Right hindlimb (tissue), 1 donor: Measurements from ENCODE around the gene ROR1.
"Not testable (repeated sequence)": the region's sequence is repeated elsewhere in the genome, so short reads cannot be mapped to it uniquely, and the experiment has no call there.

Experiments
- DNase-seq: peaks from one replicate; pipeline ENCODE4 v3.0.0-alpha.2; 2018

Gene ROR1

DNA sequence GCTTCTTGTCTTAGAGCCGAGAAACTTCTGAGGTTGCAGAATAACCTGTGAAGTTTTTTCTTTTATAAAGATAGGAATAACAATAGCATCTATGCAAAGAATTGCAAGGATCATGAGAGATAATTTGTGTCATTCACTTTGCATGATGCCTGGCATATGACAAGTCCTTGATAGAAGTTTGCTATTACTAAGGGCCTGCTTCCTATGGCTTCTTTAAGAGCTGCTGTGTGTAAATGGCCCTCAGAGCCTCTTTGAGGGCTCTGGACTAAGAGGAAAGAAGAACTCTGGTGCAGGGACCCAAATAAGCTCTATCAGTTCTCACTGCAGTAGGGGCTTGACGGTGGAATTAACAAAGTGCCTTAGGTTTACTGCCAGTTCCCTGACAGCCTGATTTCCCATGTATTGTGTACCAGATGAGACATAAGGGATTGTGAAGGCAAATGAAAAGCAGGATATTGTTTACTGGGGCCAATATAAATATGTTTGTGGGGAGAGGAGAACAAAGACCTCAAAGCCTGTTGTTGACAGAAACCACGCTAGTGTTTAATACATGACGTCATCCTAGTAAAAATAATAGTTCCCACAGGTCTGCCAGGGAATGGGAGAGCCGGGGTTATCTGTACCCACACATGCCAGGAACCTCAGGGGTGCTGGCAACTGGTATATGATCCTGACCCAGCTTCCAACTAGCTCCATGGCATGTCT lies 298.4 kb downstream of the ROR1 start:
- no peak for DNase-seq

DNA sequence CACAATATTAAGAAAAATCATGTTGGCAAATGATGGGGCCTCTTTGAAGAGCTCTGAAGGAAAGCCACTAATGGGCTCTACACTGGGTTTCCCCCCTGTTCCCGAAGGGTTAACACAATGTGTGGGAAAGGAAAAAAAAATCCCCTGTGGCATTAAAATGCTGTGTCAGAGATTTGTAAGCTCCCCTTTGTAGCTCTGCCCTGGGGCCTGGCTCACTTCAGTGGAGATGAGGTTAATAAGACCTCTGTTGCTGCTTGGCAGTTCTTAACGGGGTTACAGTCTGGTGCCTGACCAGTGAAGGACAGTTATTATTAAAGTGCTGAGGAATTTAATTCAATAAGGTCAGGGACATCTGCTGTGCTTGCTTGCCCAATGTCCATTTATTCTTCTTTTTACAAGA lies 299.9 kb downstream of the ROR1 start:
- DNase-seq, result no peak

DNA sequence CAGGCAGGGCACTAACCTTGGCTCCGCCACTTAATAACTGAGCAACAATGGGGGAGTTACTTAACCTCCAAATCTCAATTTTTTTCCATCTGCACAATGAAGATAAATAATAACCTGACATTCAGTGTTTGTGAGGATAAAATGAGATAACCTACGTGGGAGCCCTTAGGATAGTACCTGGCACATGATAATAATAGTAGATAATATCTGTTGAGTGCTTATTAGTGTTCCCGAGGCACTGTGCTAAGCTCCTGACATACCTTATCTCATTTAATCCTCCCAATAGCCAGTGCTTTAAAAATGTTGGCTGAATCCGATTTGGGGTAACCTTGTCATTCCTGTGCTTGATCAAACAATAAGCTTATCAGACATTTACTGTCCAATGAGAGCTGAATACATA lies 300.9 kb downstream of the ROR1 start:
- no peak for DNase-seq

DNA sequence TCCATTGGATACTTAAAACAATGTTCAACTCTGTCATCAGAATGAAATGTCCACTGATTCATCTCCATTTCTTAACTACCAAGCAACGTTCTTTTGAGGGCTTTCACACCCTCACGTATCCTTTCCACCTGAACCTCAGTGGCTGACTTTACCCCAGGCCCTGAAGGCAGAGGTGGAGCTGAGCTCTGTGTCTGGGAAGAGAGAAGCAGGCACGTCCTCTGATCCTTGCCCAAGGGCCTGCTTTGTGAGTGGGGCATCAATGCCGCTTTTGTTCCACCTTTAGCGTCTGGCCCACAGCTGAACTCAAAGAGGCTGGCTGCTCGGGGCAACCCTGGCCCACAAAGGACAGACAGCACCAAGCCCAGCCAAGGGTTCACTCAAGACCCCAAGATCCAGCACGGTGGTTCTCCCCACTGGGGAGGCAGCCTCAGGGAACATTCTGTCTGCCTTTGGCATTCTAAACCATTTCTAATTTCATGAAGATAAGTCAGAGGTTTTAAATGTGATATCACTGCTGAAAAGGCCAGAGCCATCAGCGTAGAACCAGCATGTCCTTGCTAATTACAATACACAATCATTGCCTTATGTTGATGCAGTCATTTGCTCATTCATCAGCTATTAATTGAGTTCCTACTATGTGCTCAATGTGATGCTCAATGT lies 303.6 kb downstream of the ROR1 start:
- no peak for DNase-seq

DNA sequence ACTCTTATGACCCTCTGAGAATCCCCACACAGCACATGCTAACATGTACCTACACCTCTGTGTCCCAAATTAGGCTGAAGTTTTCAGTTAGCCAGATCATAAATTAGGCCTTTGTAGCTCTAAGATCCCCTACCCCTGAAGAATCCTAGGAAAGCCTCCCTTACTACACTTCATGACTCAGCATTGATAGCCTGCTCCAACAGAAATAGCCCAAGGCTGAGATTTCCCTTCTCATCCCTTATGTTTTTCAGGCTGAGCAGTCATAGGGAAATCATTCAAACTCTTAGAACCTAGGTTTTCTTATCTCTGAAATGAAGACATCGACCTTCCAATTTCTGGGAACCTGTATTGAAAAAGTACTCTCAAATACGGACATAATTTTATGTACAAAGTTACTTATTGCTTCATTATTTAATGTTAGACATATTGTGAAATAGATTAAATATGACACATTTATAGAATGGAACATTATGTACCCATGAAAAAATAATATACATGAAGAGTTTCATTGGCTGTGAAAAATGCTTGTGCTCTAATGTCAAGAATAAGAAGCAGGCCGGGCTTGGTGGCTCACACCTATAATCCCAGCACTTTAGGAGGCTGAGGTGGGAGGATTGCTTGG lies 307.2 kb downstream of the ROR1 start:
- no peak for DNase-seq

DNA sequence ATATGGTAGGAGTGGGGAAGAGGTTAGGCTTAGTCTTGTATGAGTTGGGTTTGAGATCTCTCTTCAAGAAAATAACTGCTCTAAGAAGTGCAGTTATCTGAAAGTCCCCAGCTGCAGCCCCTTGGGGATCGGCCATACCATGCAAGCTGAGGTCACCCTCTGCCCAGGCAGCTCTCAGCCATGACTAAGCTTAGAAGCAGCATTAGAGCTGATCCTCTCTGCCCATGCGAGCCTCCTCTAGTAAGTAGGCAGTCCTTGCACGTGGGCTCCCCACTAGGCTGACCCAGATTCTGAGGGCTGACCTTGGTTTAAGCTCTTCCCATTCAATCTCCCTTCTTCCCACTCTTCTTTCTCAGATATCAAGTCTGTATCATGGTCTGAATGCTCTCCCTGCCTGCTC lies 308.6 kb downstream of the ROR1 start:
- no peak for DNase-seq

DNA sequence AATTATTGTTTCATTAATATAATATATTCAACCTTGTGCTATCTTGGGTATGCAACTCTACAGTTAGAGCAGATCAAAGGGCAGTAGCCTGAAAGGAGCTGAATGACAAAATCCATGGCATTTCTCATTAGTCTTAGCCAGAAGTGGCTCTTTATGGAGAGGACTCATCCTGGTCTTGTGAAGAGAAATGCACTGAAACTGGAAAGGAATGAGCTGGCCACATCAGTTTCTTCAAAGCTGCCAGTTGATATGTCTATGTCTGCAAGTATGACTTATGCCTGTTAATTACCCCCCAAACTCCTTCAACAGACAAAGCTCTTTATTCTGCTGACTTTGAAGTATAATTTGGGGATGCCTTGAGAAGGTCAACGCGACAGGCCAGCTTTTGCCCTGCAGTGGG lies 310.6 kb downstream of the ROR1 start:
- DNase-seq, result no peak

DNA sequence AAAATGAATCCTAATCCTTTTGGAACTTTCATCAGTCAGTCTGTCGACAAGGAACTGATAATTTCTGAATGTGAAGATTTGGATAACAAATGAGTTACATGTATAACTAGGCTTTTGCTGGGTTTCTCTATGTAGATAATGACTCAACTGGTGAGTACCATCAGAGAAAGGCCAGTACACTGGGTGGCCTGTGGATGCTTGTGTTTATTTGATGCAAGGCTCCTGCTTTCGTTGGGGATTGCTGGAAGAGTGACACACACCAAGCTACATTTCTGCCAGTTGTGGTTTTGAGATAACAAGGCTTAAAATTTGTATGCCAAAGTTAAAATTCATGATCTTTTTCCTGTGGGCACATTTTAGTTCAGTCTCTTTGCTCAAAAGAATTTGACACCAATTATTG lies 314.0 kb downstream of the ROR1 start:
- DNase-seq, result no peak

DNA sequence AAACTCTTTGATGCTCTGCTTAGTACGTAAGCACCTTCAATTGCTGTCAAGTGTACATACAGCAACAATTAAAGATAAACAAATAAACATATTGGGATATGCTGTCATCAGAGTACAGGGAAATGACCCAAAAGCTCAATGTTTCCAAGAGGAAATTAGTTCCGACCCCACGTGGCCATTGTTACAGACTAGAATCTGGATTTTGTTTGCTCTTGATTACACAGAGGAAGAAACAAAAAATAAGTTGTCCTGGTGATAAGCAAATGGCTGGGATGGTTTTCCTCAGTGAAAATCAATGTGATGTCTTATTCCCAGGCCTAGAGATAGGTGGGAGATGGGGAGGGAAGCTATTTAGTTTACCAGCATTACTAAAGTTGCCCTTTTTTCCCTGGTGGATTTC lies 316.6 kb downstream of the ROR1 start:
- no peak for DNase-seq

DNA sequence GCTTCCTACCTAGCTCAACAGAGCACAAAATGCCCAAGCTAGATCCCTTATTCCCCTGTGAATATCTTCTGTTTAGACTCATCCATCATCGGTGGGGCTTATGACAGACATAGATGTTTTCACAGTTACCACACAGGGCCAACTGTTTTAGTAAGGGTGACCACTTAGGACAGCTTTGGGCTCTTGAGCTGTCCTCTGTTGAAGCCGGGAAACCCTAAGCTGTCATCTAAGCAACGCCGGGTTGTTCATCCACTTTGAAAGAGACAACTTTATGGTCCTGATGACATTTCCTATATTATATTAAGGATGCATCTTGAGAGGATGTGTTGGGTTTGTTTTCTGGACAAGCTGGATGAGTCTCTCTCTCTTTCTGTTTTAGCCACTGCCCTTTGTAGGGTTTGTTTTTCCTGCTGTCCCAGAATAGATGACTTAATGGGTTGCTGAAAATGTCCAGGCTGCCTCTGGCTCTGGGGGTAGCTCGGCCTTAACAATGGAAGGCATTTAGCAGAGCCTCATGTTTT lies 319.1 kb downstream of the ROR1 start:
- DNase-seq, result no peak

DNA sequence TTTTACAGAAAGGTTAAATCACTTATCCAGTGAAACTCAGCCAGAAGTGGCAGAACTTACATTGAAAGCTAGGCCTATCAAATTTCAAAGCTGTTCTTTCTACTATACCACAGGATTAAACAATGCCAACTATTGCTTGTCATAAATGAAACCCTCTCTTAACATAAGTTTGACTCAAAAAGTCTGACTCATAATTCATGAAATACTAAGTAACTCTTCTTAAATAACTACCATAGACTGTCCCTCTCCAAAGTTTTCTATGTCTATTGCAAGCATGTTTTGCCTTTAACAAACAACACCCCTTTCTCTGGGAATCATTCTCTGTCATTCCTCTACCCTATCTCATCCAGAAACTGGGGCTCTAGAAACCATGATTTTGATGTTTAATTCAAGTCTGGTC lies 320.1 kb downstream of the ROR1 start:
- DNase-seq, result no peak

DNA sequence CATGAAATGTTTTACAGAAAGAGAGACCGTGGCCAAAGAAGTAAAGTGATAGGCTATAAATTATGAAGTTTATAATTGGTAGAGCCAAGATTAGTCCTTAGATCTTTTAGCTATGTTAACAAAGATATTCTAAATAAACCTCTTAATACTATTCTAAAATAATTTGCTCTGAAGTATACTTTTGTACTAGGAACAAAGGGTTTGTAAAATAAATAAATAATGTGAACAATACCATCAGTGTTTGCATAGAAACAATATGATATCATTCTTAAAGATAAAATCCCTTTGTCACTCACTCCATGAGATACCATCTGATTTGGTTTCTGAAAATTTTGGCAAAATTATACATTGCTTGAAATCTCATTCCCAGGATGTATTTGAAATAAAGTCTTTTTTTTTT lies 322.0 kb downstream of the ROR1 start:
- no peak for DNase-seq

DNA sequence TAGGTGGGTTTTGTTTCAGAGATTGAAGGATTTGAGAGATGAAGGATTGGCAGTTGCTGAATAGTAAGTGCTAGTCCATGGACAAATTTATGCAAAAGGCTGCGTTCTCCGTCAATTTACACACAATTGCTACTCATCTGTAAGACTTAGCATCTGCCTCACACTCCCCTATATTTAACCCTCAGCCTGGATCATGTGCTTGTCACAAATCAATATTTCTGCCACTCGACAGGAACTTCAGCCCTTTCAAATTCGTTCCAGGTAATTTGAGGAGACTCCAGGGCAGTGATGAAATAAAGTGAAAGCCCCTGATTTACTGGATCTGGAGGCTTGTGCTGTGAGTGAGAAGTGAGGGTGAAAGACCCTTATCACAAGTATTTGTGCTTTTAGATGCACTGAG lies 324.0 kb downstream of the ROR1 start:
- no peak for DNase-seq

DNA sequence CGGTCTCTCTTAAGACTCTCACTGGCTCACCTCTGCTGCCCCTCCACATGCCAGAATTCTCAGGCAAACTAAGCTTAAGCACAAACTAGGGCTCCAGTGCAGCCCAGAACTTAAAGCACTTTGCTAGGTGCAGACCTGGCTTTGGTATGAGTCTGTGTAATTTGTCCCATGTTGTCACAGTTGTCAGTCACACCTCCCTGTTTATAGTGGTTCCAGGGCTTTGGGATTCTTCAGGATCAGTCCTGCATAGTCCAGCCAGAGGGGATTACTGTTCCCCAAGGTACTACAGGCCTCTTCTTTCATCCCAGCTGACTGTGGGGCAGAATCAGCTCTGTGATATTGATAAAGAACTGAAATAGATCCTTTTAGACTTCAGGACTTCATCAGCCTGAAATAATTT lies 324.6 kb downstream of the ROR1 start:
- DNase-seq, result no peak

DNA sequence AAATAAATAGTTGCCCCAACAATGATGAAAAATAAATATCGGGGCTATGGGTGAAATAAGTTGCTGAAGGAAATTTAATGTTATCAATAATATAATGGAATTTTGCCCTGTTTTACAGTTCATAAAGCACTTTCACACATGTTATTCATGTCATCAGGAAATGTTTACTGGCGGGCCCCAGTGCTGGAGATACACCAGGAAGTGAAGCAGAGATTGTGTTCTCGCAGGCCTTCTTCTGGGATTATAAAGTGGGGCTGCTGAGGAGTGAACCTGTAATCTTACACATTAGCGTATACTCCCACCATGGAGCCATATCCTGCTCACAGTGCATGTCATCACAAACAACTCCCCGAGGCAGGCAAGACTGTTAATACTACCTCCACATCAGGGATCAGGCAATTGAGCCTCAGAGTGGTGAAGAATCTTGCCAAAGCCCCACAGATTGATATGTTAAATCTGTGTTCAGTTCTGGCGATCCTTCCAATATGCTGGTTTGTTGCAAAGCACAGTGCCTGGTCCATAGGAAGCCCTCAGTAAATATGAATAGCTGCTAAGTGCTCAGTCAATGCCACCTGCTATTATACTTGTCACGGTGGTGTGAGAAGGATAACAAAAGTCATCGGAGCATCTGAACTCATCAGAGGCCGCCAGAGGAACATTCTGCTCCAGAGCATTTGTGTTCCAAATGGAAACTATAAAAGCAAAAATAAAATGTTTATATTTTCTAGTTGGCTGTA lies 325.2 kb downstream of the ROR1 start:
- peak; percentile 26 for DNase-seq

DNA sequence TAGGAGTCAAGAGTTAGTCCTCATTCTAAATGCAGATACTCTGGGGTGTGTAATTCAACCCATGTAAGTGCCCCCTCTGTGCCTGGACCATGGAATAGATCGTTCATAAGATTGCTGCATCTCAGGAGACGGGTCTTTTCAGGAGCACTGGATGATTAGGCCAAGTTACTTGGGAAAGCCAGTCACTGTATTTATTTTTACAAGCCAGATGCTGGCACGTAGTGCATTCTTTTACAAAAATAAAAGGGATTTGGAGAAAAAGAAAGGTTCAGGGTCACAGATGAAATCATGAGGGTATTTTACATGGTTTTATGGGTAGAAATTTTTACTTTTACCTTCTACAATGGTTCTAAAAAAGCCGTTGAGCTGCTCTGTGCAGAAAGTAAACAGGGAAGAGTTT lies 327.0 kb downstream of the ROR1 start:
- DNase-seq, result no peak

DNA sequence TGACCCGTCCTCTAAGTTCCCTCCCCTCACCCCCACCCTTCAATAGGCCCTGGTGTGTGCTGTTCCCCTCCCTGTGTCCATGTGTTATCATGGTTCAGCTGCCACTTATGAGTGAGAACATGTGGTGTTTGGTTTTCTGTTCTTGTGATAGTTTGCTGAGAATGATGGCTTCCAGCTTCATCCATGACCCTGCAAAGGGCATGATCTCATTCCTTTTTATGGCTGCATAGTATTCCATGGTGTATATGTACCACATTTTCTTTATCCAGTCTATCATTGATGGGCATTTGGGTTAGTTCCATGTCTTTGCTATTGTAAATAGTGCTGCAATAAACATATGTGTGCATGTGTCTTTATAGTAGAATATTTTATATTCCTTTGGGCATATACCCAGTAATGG lies 330.8 kb downstream of the ROR1 start:
- not testable (repeated sequence) for DNase-seq

DNA sequence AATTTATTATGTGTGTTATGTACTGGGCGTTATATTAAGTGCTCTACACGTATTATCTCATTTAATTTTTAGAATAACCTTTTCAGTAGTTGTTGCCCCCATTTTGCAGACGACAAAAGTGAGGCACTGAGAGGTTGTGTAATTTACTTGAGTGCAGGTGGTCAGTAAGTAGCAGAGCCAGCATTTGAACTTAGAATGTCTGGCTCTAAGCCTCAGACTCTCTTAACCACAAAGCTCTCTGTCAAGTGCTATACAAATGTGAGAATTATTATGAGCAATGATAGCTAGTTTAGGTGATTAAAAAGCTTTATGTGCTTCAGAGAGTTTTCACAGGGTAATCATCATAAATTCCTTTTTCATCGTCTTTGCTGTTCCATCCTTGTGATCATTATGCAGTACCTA lies 333.3 kb downstream of the ROR1 start:
- no peak for DNase-seq

DNA sequence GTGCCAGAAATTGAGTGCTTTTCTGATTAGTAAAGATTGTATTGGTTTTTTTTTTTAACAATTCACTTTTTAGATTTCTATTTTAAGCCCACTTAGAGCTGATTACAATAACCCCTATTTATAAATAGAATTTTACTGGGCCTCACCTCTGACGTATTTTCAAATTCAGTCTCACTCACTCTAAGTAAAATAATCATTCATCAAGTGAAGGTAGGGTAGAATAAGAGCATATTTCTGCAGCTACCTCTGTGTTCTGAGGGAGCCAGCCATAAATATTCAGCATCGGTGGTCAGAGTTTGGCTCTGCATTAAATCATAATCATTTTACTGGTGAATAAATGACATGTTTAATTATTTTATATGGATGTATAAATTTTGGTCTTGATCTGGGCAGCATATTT lies 333.8 kb downstream of the ROR1 start:
- no peak for DNase-seq

DNA sequence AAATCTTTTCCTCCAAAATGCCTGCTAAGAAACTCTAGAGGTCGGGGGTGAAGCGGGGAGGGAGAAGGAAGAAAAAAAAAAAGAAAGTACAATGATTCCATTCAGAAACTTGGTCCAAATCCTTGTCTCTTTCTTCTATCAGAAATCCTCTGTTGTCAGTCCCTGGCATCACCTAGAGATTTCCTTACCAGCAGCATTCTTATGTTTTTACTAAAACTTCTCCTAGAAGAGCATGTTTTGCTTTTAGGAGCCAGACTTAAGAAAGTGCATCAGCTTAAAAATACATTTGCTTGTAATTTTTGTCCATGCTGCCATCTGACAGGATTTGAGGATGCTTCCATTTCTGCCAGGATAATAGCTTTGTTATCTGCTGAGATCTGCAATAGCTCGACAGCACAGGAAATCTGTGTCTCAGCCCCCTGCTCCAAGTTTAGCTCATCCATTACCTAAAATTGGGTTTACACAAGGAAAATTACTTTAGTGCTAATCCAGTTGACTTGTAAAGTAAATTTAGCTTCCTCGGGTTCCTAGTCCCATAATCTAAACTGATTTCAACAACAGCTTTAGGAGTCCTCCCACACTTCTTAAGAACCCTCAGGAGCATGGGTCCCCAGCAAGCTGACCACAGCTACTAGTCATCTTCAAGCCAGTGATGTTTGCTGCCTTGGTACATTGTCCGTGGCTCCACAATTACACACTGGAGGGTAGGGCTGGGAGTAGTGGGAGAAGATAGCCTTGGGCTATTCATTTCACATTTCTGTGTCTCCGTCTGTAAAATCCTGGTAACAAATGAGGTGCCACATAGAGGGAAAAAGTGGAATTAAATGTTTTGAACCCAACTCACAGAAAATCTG lies 337.3 kb downstream of the ROR1 start:
- no peak for DNase-seq

DNA sequence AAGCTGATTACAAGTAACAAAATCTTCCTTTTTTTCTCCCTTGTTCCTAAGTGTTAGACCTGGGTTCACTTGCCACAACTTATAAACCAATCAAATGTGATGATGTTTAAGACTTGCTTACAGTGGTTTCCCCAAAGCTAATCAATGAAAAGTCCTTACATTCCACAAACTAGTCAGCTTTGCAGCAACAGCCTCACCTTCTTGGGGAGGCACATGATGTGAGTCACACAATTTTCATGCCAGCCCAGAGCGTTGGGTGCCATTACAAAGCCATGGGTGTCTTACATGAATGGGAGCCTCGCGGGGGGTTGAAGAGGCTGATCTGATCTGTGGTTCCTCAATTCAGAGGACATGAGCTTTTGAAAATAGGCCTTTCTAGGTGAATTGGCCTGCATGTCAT lies 338.0 kb downstream of the ROR1 start:
- DNase-seq, result no peak

DNA sequence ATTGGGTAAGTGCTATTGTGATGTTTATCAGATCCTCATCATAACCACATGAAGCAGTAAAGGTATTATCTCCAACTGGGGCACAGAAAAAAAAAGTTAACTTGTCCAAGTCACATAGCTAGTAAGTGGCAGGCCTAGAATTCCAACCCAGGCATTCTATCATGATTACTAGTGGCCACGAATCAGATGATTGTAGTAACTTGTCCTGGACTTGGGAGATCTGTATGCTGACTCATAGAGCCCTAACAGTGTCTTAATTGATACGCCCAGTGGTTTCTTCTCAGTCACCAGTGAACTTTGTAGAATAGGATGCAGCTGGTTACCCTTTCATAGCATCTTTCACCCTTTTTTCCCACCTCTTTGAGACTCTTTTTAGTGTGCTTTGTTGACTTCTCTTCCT lies 338.5 kb downstream of the ROR1 start:
- no peak for DNase-seq
